H1 (cell line): ENCODE measurements around the gene VAX1. TPM values are rescaled to one million over a fixed set of nuclear protein-coding genes. Genes with fewer than 3 reads are reported as not detected.

Source experiments
- CTCF ChIA-PET: fragments of 300-600 bp; sonication (Branson Sonifier 250); formaldehyde crosslinking; loops from one replicate; lab custom pipeline; 2021; ENCODE audit not compliant: partially characterized antibody; lab: Charles Lee
- POLR2A ChIA-PET: fragments of 300-600 bp; sonication (Branson Sonifier 250); formaldehyde crosslinking; loops from one replicate; lab custom pipeline; 2021; ENCODE audit warnings: inconsistent platforms; ENCODE audit not compliant: partially characterized antibody; lab: Charles Lee
- DNase-seq, 2 experiments: peaks; one replicate each; pipeline versions ENCODE4 v3.0.0 to v3.0.0-alpha.2; 2010 to 2022; ENCODE audit warnings: low spot score in 2 of 2, low read depth in 1 of 2, mixed read lengths in 1 of 2
- FAIRE-seq: peaks from 2 replicates; lab custom pipeline; 2011; peaks lifted over from hg19 to GRCh38; lab: Jason Lieb, UNC
- H2AFZ ChIP-seq: 2 replicates; pipeline ENCODE4 v1.8.1; 2012; ENCODE audit warnings: low read length, inconsistent platforms
- H2AK5ac ChIP-seq: 2 replicates; pipeline ENCODE4 v1.6.1; 2013; ENCODE audit warnings: low read depth, low read length
- H2BK120ac ChIP-seq: replicated peaks from 2 replicates; pipeline ENCODE3; 2013; ENCODE audit warnings: low read depth, low read length, inconsistent platforms
- H2BK12ac ChIP-seq: 2 replicates; pipeline ENCODE4 v1.6.1; 2013; ENCODE audit warnings: low read depth, low read length
- H2BK15ac ChIP-seq: 2 replicates; pipeline ENCODE4 v1.6.1; 2013; ENCODE audit warnings: low read length
- H2BK20ac ChIP-seq: 2 replicates; pipeline ENCODE4 v1.6.1; 2013; ENCODE audit warnings: low read length
- H2BK5ac ChIP-seq: 2 replicates; pipeline ENCODE4 v1.6.1; 2013; ENCODE audit warnings: low read depth, low read length
- H3K14ac ChIP-seq: 2 replicates; pipeline ENCODE4 v1.6.1; 2013; ENCODE audit warnings: inconsistent platforms; ENCODE audit not compliant: insufficient read length
- H3K18ac ChIP-seq: 2 replicates; pipeline ENCODE4 v1.6.1; 2013; ENCODE audit warnings: low read length; ENCODE audit errors: extremely low read depth
- H3K23ac ChIP-seq: 2 replicates; pipeline ENCODE4 v1.6.1; 2013; ENCODE audit warnings: inconsistent platforms; ENCODE audit not compliant: insufficient read length
- H3K23me2 ChIP-seq: 2 replicates; pipeline ENCODE4 v1.6.1; 2013; ENCODE audit warnings: low read depth, low read length
- H3K27ac ChIP-seq: 2 replicates; pipeline ENCODE4 v1.6.1; 2011; ENCODE audit warnings: low read depth, low read length, inconsistent platforms
- H3K27me3 ChIP-seq, 4 experiments: replicated peaks in 1 of 4; 1 replicate in 1 of 4; 2 replicates in 3 of 4; pipeline versions ENCODE4 v1.6.1 to v1.8.1; 2011 to 2013; ENCODE audit warnings: low read length in 3 of 4, mild to moderate bottlenecking in 3 of 4, inconsistent platforms in 2 of 4, mixed read lengths in 2 of 4, moderate library complexity in 1 of 4; ENCODE audit not compliant: control insufficient read depth in 3 of 4, insufficient read depth in 3 of 4; ENCODE audit errors: extremely low read depth in 1 of 4
- H3K36me3 ChIP-seq, 4 experiments: 2 replicates each; pipeline versions ENCODE4 v1.6.1 to v1.8.1; 2011 to 2013; ENCODE audit warnings: mild to moderate bottlenecking in 4 of 4, low read length in 3 of 4, moderate library complexity in 2 of 4, control low read depth in 1 of 4, inconsistent platforms in 1 of 4; ENCODE audit not compliant: insufficient read depth in 4 of 4, control insufficient read depth in 2 of 4
- H3K4ac ChIP-seq: replicated peaks from 2 replicates; pipeline ENCODE3; 2013; ENCODE audit warnings: low read length, low read depth, mixed read lengths, inconsistent platforms; ENCODE audit not compliant: insufficient read length
- H3K4me1 ChIP-seq, 4 experiments: replicated peaks in 1 of 4; 1 replicate in 1 of 4; 2 replicates in 3 of 4; pipeline versions ENCODE4 v1.6.1 to v1.8.1; 2011 to 2013; ENCODE audit warnings: low read length in 3 of 4, inconsistent platforms in 2 of 4, mixed read lengths in 1 of 4; ENCODE audit not compliant: insufficient read depth in 4 of 4, control insufficient read depth in 3 of 4
- H3K4me2 ChIP-seq, 2 experiments: 2 replicates each; pipeline versions ENCODE4 v1.6.1 to v1.8.1; 2011 to 2013; ENCODE audit warnings: low read depth in 2 of 2, low read length in 2 of 2, control low read depth in 1 of 2, inconsistent platforms in 1 of 2, mild to moderate bottlenecking in 1 of 2; ENCODE audit not compliant: insufficient read depth in 1 of 2
- H3K4me3 ChIP-seq, 4 experiments: fragments of 200-600, 300-600 bp in 1 of 4; sonication (generic), shearing (Covaris generic), sonication (Bioruptor Twin) in 1 of 4; 2 replicates each; pipeline versions ENCODE4 v1.5.1 to v1.8.1; 2011 to 2016; ENCODE audit warnings: low read length in 4 of 4, low read depth in 3 of 4, control low read depth in 2 of 4, inconsistent platforms in 2 of 4, mild to moderate bottlenecking in 2 of 4, mixed read lengths in 1 of 4, moderate library complexity in 1 of 4; ENCODE audit not compliant: insufficient read depth in 2 of 4; ENCODE audit errors: extremely low read depth in 1 of 4
- H3K56ac ChIP-seq: replicated peaks from 2 replicates; pipeline ENCODE3; 2013; ENCODE audit warnings: low read depth, mild to moderate bottlenecking, mixed read lengths, low read length, inconsistent platforms; ENCODE audit not compliant: insufficient read length
- H3K79me1 ChIP-seq: 2 replicates; pipeline ENCODE4 v1.6.1; 2013; ENCODE audit warnings: low read depth, low read length, control low read depth
- H3K79me2 ChIP-seq, 2 experiments: 2 replicates each; pipeline versions ENCODE4 v1.6.1 to v1.8.1; 2012 to 2013; ENCODE audit warnings: low read length in 2 of 2, mild to moderate bottlenecking in 2 of 2, inconsistent platforms in 1 of 2; ENCODE audit not compliant: insufficient read depth in 2 of 2, control insufficient read depth in 1 of 2
- H3K9ac ChIP-seq, 4 experiments: replicated peaks in 1 of 4; 1 replicate in 1 of 4; 2 replicates in 3 of 4; pipeline versions ENCODE4 v1.6.1 to v1.8.1; 2011 to 2013; ENCODE audit warnings: low read depth in 3 of 4, low read length in 3 of 4, control low read depth in 2 of 4, mild to moderate bottlenecking in 2 of 4, moderate library complexity in 2 of 4, inconsistent platforms in 1 of 4; ENCODE audit errors: extremely low read depth in 1 of 4
- H3K9me3 ChIP-seq, 2 experiments: 2 replicates each; pipeline versions ENCODE4 v1.6.1 to v1.8.1; 2012 to 2013; ENCODE audit warnings: mild to moderate bottlenecking in 2 of 2, moderate library complexity in 2 of 2, control low read depth in 1 of 2, inconsistent platforms in 1 of 2, low read depth in 1 of 2, low read length in 1 of 2, mixed read lengths in 1 of 2; ENCODE audit not compliant: insufficient read depth in 2 of 2
- H4K20me1 ChIP-seq, 2 experiments: replicated peaks in 1 of 2; 2 replicates each; pipeline versions ENCODE3 to v1.8.1; 2011 to 2013; ENCODE audit warnings: inconsistent platforms in 2 of 2, low read length in 2 of 2, mild to moderate bottlenecking in 1 of 2; ENCODE audit not compliant: insufficient read depth in 2 of 2, control insufficient read depth in 1 of 2
- H4K5ac ChIP-seq: 2 replicates; pipeline ENCODE4 v1.6.1; 2013; ENCODE audit warnings: low read length, low read depth, mixed read lengths, inconsistent platforms; ENCODE audit not compliant: insufficient read length
- H4K8ac ChIP-seq: 2 replicates; pipeline ENCODE4 v1.8.0; 2013; ENCODE audit warnings: mild to moderate bottlenecking, moderate library complexity, low read length, inconsistent platforms; ENCODE audit not compliant: insufficient read depth; ENCODE audit errors: extremely low read depth
- H4K91ac ChIP-seq: replicated peaks from 2 replicates; pipeline ENCODE3; 2013; ENCODE audit warnings: low read length, mixed read lengths, inconsistent platforms; ENCODE audit not compliant: insufficient read length
- CBX8 ChIP-seq: fragments of 300-800, 300-1000 bp; sonication (generic); IDR thresholded peaks from 2 replicates; pipeline ENCODE4 v1.7.1; 2016; ENCODE audit warnings: low read depth, low read length, borderline replicate concordance
- RFX5 ChIP-seq: IDR thresholded peaks from 2 replicates; pipeline ENCODE4 v1.6.1; 2011; ENCODE audit warnings: low read depth, low read length, improper control_type of control experiment, borderline replicate concordance
- RNF2 ChIP-seq: fragments of 200-900, 300-1000 bp; sonication (generic); IDR thresholded peaks from 2 replicates; pipeline ENCODE4 v1.7.1; 2016; ENCODE audit warnings: borderline replicate concordance, low read depth, mild to moderate bottlenecking, antibody characterized with exemption, low read length; ENCODE audit not compliant: poor library complexity, severe bottlenecking; ENCODE audit errors: missing control alignments
- SP1 ChIP-seq: IDR thresholded peaks from 2 replicates; pipeline ENCODE4 v1.6.1; 2011; ENCODE audit warnings: low read depth, low read length
- SUZ12 ChIP-seq: fragments of 200-600 bp; sonication (generic); IDR thresholded peaks from 2 replicates; pipeline ENCODE4 v1.6.1; 2012; ENCODE audit warnings: mild to moderate bottlenecking, inconsistent platforms, low read length, moderate library complexity, mixed read lengths
- TCF12 ChIP-seq: IDR thresholded peaks from 2 replicates; pipeline ENCODE4 v1.6.1; 2011; ENCODE audit warnings: low read depth, mild to moderate bottlenecking, low read length
- WGBS, 2 experiments: shearing (Covaris generic) in 1 of 2; methylation state at CpG; one replicate each; pipeline versions ENCODE4 v1.1.6 to v1.1.7; 2013 to 2015; ENCODE audit warnings: low lambda C conversion rate in 2 of 2, mixed read lengths in 2 of 2, inconsistent platforms in 1 of 2, low coverage in 1 of 2, missing lambda C conversion rate in 1 of 2; ENCODE audit not compliant: insufficient replicate concordance in 2 of 2, insufficient coverage in 1 of 2, insufficient read length in 1 of 2; ENCODE audit errors: extremely low coverage in 1 of 2, missing lambda C conversion rate in 1 of 2; 5-methylcytosine and 5-hydroxymethylcytosine counted together
- polyA plus RNA-seq, 7 experiments: library from polyadenylated mRNA; depleted of rRNA in 3 of 7; stranded (reverse) in 5 of 7; unstranded in 2 of 7; fragments of >200 nt in 5 of 7; fragments of 200-250 nt in 2 of 7; gene quantifications; 1 replicate in 5 of 7; 2 replicates in 1 of 7; 4 replicates in 1 of 7; pipeline versions ENCODE4 v1.2.1 to v1.2.3, GENCODE V29; 2011 to 2013; ENCODE audit warnings: missing spikeins in 2 of 7, mixed read lengths in 2 of 7
- total RNA-seq: library from RNA; stranded (reverse); fragmentation: NEBNext Ultra II Directional; extraction: Animal tissue kit (Norgen Biotek cat#: 25700); gene quantifications from 2 replicates; pipeline ENCODE4 v1.2.1, GENCODE V29; 2021

The VAX1 gene
- total and polyA plus RNA-seq, 2 of the 8 experiments (the other 6 are each of a cell fraction or from before 2014, with no cell fraction given): not detected

- CTCF ChIA-PET: interaction anchor here (0.9 to 15.5 kb wide), 5 partner anchors 10 to 364 kb away, joined by 3 to 531 read pairs (median 4); partner anchors contain the start of gene VAX1
These were observed 23.4 kb upstream of the VAX1 start for GRCh38 chr10:117161386-117162033.

More at GRCh38 chr10:117161386-117162033, 23.4 kb upstream of the VAX1 start:
- no peak overlapping the region for H2BK5ac ChIP-seq
- H3K14ac ChIP-seq: no peak overlapping the region
- no peaks in the 10 kb centered on the region for H3K79me1 ChIP-seq
- peaks cover 10 to 28% (median 11%) of the 10 kb centered on the region in 4 experiments for H3K4me1 ChIP-seq
- no peak overlapping the region for H2BK120ac ChIP-seq
- DNase-seq (no peak), FAIRE-seq (no peak)
- no peak overlapping the region for H3K56ac ChIP-seq
- no peak overlapping the region for H2AFZ ChIP-seq
- H3K4me3 ChIP-seq: no peak overlapping the region
- no peak overlapping the region for H4K8ac ChIP-seq
- no peaks in the 10 kb centered on the region for H3K36me3 ChIP-seq
- H3K9me3 ChIP-seq: no peaks in the 10 kb centered on the region
- no peak overlapping the region for H2BK20ac ChIP-seq
- WGBS, 2 experiments: 20% methylated on average over 6 of the region's 6 CpGs; no CpG with 5 or more reads in 1 of the 2 experiments
- no peaks in the 10 kb centered on the region for H3K79me2 ChIP-seq
- no peak overlapping the region for H4K91ac ChIP-seq
- H3K27ac ChIP-seq: no peak overlapping the region
- H3K4me2 ChIP-seq: no peak overlapping the region; a peak in 1 of 4 replicates
- no peak overlapping the region for H3K23ac ChIP-seq
- H4K20me1 ChIP-seq: peaks cover 11 to 15% of the 10 kb centered on the region in 2 experiments
- no peak overlapping the region for H2BK15ac ChIP-seq
- POLR2A ChIA-PET: interaction anchor here (2.8 kb wide), 1 partner anchor 28 kb away, joined by 9 read pairs; no protein-coding TSS in a partner anchor
- no peak overlapping the region for H3K9ac ChIP-seq
- no peak overlapping the region for H3K18ac ChIP-seq
- H2BK12ac ChIP-seq: no peak overlapping the region
- H2AK5ac ChIP-seq: no peak overlapping the region
- peaks cover 79 to 97% (median 92%) of the 10 kb centered on the region in 4 experiments for H3K27me3 ChIP-seq
- H3K23me2 ChIP-seq: peaks cover 2% of the 10 kb centered on the region; the same call in 1 of the 2 replicates
- H3K4ac ChIP-seq: no peak overlapping the region
- TF ChIP-seq RFX5 (no peak), CBX8 (peak; percentile 83; the same call in 1 of the 2 replicates), TCF12 (0 out of 2 replicates have a peak, but pooled peaks have one; percentile 35), RNF2 (peak; percentile 65), SP1 (0 out of 2 replicates have a peak, but pooled peaks have one; percentile 10), SUZ12 (peak; percentile 30; the same call in 1 of the 2 replicates)
- H4K5ac ChIP-seq: no peak overlapping the region
